RWPE2 (cell line): ENCODE results near the gene SASH1.

Experiments used
- ATAC-seq: fragments of 200-7000 bp; cut with Tn5 transposase; 3 replicates; pipeline ENCODE4 v1.9.1; 2021; ENCODE audit warnings: low read depth
- DNase-seq: peaks from one replicate; pipeline ENCODE4 v3.0.0-alpha.2; 2020; ENCODE audit warnings: low spot score
- H3K27ac ChIP-seq: fragments of 450-650 bp; 2 replicates; pipeline ENCODE4 v1.5.1; 2017; ENCODE audit warnings: mild to moderate bottlenecking; ENCODE audit not compliant: poor library complexity, severe bottlenecking
- H3K27me3 ChIP-seq: fragments of 250-450 bp; sonication (Bioruptor Pico); 2 replicates; pipeline ENCODE4 v1.5.1; 2021; ENCODE audit warnings: mild to moderate bottlenecking, moderate library complexity; ENCODE audit not compliant: insufficient read depth, poor library complexity, severe bottlenecking
- H3K36me3 ChIP-seq: fragments of 250-450 bp; sonication (Bioruptor Pico); 2 replicates; pipeline ENCODE4 v1.5.1; 2020; ENCODE audit warnings: low read depth, mild to moderate bottlenecking, moderate library complexity
- H3K4me1 ChIP-seq: fragments of 250-450 bp; sonication (Bioruptor Pico); 2 replicates; pipeline ENCODE4 v1.5.1; 2021; ENCODE audit warnings: mild to moderate bottlenecking, moderate library complexity; ENCODE audit not compliant: insufficient read depth, poor library complexity, severe bottlenecking
- H3K4me3 ChIP-seq: fragments of 250-450 bp; sonication (Bioruptor Pico); 2 replicates; pipeline ENCODE4 v1.5.1; 2021; ENCODE audit warnings: mild to moderate bottlenecking, moderate library complexity; ENCODE audit not compliant: severe bottlenecking
- H3K9me3 ChIP-seq: fragments of 250-450 bp; sonication (Bioruptor Pico); 2 replicates; pipeline ENCODE4 v1.5.1; 2021; ENCODE audit warnings: mild to moderate bottlenecking, moderate library complexity; ENCODE audit not compliant: severe bottlenecking
- TF ChIP-seq, protein P1 (sequence below): fragments of 450-650 bp; IDR thresholded peaks from one replicate; pipeline ENCODE4 v1.5.1; 2017; ENCODE audit warnings: mild to moderate bottlenecking, moderate library complexity; ENCODE audit not compliant: poor library complexity, severe bottlenecking

The SASH1 gene

DNA sequence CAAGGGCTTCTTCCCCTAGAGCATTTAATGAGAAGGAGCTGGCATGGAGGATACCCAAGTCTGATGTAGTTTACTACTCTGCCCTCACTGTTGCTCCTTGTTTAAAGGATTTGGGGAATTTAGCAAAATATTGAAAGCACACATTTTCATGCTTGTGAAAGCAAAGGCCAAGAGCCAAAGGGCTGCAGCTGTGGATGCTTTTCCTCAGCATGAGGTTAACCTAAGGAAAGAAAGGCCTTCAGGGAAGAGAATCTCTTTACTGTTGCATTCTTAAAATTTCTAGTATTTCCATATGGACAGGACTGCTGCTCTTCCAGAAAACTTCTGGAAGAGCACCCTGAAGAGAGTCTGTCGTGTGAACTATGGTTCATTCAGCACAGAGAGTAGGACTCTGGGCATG lies 45.9 kb upstream of the SASH1 start:
- TF ChIP-seq, protein P1, sequence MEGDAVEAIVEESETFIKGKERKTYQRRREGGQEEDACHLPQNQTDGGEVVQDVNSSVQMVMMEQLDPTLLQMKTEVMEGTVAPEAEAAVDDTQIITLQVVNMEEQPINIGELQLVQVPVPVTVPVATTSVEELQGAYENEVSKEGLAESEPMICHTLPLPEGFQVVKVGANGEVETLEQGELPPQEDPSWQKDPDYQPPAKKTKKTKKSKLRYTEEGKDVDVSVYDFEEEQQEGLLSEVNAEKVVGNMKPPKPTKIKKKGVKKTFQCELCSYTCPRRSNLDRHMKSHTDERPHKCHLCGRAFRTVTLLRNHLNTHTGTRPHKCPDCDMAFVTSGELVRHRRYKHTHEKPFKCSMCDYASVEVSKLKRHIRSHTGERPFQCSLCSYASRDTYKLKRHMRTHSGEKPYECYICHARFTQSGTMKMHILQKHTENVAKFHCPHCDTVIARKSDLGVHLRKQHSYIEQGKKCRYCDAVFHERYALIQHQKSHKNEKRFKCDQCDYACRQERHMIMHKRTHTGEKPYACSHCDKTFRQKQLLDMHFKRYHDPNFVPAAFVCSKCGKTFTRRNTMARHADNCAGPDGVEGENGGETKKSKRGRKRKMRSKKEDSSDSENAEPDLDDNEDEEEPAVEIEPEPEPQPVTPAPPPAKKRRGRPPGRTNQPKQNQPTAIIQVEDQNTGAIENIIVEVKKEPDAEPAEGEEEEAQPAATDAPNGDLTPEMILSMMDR = no peak
- Histone ChIP-seq H3K27me3 (no peaks in the 10 kb centered on the region), H3K27ac (no peak overlapping the region), H3K9me3 (no peaks in the 10 kb centered on the region), H3K4me1 (no peaks in the 10 kb centered on the region), H3K4me3 (no peak overlapping the region), H3K36me3 (no peaks in the 10 kb centered on the region)
- no peak for ATAC-seq
- DNase-seq = no peak

DNA sequence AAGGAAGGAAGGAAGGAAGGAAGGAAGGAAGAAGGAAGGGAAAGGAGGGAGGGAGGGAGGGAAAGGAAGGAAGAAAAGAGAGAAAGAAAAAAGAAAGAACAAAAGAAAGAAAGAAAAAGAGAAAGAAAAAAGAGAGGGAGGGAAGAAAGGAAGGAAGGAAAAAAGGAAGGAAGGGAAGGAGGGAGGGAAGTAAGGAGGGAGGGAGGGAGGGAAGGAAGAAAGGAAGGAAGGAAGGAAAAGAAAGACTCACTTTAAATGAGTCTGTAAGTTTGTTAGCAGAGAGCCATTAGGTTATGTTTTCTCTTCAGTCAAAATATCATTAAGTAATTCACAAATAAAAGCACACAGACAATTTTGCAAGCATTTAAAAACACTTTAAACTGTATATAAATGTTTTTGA lies 44.0 kb upstream of the SASH1 start:
- no peak for DNase-seq
- TF ChIP-seq, protein P1 = no peak
- Histone ChIP-seq H3K4me3 (no peak overlapping the region), H3K27me3 (no peaks in the 10 kb centered on the region), H3K36me3 (no peaks in the 10 kb centered on the region), H3K4me1 (no peaks in the 10 kb centered on the region), H3K9me3 (no peaks in the 10 kb centered on the region), H3K27ac (no peak overlapping the region)
- ATAC-seq = no peak

DNA sequence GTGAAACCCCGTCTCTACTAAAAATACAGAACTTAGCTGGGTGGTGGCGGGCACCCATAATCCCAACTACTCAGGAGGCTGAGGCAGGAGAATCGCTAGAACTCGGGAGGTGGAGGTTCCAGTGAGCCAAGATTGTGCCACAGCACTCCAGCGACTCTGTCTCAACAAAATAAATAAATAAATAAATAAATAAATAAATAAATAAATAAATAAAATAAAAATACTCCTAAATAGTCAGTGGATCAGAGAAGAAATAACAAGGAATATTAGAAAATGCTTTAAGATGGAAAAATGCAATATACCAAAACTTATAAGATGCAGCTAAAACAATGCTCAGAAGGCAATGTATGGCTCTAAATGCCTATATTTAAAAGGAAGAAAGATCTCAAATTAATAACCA lies 39.0 kb upstream of the SASH1 start:
- ATAC-seq (no peak), DNase-seq (no peak)
- H3K27ac ChIP-seq = no peak overlapping the region
- TF ChIP-seq, protein P1 = no peak
- no peak overlapping the region for H3K4me3 ChIP-seq
- peaks cover 4% of the 10 kb centered on the region for H3K4me1 ChIP-seq
- no peaks in the 10 kb centered on the region for H3K9me3 ChIP-seq
- no peaks in the 10 kb centered on the region for H3K36me3 ChIP-seq
- no peaks in the 10 kb centered on the region for H3K27me3 ChIP-seq

DNA sequence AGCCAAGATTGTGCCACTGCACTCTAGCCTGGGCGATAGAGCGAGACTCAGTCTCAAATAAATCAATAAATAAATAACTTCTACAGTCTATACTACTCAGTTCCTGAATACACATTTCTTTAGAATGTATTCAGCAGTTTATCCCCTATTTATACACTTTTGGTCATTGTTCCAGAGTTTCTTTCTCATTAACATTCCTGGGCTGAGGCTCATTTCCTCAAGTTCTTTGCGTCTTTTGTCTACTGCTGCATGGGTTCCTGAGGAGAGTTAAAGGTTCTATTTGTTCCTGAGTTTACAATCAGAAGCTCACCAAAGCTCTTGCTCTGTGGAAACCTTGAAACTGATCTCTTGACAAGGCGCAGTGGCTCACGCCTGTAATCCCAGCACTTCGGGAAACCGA lies 37.7 kb upstream of the SASH1 start:
- Histone ChIP-seq H3K4me1 (peaks cover 4% of the 10 kb centered on the region), H3K9me3 (no peaks in the 10 kb centered on the region), H3K27ac (no peak overlapping the region), H3K4me3 (no peak overlapping the region), H3K27me3 (no peaks in the 10 kb centered on the region), H3K36me3 (no peaks in the 10 kb centered on the region)
- TF ChIP-seq, protein P1 = no peak
- DNase-seq (no peak), ATAC-seq (peak; percentile 72; the same call in 2 of the 3 replicates)

DNA sequence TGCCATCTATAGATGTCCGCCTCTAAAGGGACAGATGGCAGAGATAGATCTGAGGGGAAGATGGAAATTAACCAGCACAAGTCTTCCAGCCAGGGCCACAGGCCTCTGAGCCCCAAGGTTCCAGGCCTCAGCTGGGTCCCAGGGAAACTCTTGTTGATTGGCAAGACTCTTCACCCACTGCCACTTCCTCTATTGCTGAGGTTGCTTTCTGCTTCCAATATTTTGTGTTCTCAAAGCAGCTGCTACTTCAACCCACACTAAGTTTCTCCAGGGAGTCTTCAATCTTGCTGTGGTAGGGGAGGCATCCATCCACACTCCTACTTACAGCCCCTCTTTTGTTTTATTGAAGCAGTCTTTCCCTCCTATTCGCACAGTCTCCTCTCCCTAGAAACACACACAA lies 36.4 kb upstream of the SASH1 start:
- H3K4me1 ChIP-seq = peaks cover 4% of the 10 kb centered on the region
- no peaks in the 10 kb centered on the region for H3K9me3 ChIP-seq
- no peaks in the 10 kb centered on the region for H3K36me3 ChIP-seq
- H3K4me3 ChIP-seq = no peak overlapping the region
- TF ChIP-seq, protein P1 = no peak
- H3K27me3 ChIP-seq = no peaks in the 10 kb centered on the region
- DNase-seq = no peak
- no peak for ATAC-seq
- no peak overlapping the region for H3K27ac ChIP-seq
